HG03521 (cell line): Measurements from ENCODE around the gene ACSM2A.
"Not testable (repeated sequence)": the region's sequence is repeated elsewhere in the genome, so short reads cannot be mapped to it uniquely, and the experiment has no call there.

Experiments used
- ATAC-seq: cut with Tn5 transposase; IDR thresholded peaks from one replicate; pipeline ENCODE4 v1.9.1; 2021; ENCODE audit warnings: mild to moderate bottlenecking, moderate library complexity; ENCODE audit not compliant: unreplicated experiment

The ACSM2A gene

DNA sequence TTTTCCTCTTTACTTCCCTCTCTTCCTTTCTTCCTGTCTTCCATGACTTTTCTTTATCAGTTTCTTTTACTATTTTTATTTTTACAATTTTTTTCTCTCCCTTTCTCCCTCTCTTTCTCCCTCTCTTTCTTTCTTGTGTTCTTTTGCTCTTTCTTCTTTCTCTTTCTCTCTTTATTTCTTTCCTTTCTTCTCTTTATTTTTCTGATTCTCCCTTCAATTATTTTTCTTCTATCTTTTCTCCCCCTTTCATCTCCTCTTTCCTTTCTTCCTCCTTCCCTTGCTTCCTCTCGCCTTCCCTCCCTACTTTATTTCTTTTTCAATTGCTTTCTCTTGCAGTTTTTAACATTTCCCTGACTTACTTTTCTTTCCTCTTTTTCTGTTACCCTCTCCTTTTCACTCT lies 85.3 kb downstream of the ACSM2A start:
- not testable (repeated sequence) for ATAC-seq
